GM19035 (cell line): ENCODE data around the gene ATG4D.

Experiments used
- ATAC-seq: cut with Tn5 transposase; IDR thresholded peaks from one replicate; pipeline ENCODE4 v1.9.1; 2021; ENCODE audit not compliant: unreplicated experiment

The ATG4D gene

DNA sequence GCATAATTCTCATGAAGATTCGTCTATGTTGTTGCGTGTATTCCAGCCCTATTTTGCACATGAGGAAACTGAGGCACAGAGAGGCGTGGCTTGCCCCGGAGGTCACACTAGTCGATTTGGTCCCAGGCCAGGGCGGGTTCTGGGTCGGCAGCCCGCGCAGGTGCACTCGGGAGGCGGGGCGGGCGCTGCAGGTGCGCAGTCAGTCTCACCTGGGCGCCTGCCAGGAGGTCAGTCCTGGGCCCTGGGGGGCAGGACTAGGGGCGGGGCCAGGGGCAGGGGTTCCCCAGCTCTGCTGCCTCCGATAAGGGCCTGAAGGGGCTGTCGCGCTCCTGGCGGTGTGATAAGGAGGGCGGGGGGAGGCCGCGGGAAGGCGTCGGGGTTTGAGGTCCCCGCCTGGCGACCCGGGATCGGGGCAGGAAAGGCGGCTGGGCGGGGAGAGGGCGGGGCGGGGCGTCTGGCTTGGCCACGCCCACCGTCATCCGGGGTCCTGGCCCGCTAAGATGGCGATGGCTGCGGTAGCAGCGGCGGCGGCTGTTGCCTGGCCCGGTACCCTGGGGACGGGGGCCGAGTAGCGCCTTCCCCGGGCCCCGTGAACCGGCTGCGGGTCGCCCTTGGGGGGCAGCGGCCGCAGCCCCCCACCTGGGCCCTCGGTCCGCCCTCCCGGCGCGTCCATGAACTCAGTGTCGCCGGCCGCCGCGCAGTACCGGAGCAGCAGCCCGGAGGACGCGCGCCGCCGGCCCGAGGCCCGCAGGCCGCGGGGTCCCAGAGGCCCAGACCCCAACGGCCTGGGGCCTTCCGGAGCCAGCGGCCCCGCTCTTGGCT lies at the start of gene ATG4D:
TSS of gene ATG4D (plus strand) at position 485 of the 822 bp plus-strand sequence. CDS start at position 672, 187 bp downstream.
- ATAC-seq, result peak; percentile 72

DNA sequence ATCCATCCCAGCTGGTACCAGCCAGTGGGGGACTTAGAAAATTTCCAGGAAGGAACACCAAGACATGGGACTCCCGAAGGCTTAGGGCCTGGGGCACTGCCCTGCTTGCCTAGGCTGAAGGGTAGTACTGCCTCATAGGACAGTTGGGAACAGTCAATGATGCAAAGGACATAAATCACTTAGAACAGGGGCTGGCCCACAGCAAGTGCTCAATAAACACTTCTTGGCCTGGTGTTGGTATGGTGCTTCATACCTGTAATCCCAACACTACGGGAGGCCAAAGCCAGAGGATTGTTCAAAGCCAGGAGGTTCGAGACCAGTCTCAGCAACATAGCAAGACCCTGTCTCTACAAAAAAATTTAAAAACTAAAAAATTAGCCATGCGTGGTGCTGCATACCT lies 46.3 kb upstream of the ATG4D start:
- ATAC-seq, result no peak

DNA sequence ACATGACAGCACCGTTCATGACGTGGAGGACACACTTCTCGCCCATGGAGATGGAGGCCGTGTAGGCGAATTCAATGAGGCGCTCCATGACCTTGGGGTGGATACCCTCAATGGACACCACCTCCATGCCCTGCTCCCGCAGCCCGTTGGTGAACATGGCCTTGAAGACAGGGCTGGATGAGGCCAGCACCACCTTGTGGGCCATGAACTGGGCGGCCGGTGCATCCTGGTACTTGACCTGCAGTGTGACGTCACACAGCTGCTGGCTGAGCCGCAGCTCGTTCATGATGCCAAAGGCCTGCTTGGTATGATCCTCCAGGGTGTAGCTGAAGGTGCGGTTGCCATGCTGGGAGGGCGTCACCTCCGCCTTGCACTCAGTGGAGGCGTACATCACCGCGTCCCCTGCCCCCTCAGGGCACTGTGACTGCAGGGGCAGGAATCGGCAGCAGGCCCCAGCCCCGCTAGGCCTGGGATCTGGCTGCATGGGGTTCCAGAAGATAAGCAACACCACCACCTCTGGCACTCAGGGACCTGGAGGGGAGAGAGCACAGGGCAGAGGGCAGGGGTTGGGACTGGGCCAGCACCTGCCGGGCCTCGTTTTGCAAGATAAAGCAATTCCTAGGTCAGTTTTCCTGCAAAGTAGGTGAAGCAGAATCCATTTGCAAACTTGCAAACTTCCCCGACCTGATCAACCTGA lies 44.0 kb upstream of the ATG4D start:
- no peak for ATAC-seq

DNA sequence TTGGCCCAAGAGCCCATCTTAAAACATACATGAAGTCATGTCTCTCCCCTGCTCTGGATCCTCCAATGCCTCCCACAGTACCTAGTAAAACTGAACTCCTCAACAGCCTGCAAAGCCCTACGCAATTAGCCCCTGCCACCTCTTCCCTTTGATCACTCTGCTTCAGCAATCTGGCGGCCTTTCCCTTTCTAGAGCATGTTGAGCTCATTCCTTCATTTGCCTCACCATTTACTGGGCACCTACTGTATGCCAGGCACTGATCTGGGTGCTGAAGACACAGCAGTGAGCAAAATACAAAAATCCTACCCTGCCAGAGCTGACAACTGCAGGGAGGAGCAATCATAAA lies 43.5 kb upstream of the ATG4D start:
- no peak for ATAC-seq

DNA sequence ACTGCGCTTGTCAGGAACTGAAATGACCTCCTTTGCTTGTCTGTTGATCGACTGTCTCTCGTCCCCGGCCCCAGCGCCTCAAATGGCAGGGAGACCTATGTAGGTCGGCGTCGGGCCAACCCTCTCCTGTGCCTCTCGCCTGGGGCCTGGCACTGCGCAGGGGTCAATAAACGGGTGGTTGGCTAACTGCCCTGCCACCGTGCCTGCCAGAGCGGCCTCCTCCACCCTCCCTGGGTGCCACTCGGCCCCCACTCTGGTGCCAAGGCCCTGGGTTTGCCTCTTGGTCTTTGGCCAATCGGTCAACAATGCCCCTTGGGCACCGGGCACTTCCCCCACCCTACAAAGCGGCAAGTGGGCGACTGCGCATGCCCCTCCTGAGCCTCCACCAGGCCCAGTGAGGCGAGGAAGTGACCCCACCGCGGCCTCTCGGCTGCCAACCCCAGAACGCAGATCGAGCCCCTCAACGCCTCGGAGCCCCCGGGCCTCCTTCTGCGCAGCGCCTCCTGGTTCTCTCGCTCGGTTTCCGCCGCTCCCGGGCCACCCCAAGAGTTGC lies 41.7 kb upstream of the ATG4D start:
- ATAC-seq, result peak; percentile 40

DNA sequence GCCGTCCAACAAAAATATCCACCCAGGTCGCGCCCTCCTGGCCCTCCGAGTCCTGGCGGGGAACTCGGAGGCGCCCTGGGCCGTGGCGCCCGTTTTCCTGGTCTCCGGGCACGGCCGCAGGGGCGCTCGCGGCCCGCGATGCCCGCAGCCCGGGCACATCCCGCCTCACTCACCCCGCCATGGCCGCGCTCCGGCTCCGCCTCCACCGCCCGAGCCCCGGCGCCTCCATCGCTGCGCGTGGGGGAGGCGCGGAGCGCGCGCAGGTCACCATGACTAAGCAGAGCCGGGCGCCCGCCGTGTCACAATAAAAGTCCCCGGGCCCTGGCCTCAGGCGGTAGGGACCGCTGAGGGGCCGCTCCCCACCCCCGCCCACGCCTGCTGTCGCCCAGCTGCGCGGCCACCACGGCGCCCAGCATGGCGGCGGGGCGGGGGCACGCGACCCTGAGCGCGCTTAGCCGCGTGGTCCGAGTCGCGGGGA lies 41.1 kb upstream of the ATG4D start:
- peak; percentile 84 for ATAC-seq

DNA sequence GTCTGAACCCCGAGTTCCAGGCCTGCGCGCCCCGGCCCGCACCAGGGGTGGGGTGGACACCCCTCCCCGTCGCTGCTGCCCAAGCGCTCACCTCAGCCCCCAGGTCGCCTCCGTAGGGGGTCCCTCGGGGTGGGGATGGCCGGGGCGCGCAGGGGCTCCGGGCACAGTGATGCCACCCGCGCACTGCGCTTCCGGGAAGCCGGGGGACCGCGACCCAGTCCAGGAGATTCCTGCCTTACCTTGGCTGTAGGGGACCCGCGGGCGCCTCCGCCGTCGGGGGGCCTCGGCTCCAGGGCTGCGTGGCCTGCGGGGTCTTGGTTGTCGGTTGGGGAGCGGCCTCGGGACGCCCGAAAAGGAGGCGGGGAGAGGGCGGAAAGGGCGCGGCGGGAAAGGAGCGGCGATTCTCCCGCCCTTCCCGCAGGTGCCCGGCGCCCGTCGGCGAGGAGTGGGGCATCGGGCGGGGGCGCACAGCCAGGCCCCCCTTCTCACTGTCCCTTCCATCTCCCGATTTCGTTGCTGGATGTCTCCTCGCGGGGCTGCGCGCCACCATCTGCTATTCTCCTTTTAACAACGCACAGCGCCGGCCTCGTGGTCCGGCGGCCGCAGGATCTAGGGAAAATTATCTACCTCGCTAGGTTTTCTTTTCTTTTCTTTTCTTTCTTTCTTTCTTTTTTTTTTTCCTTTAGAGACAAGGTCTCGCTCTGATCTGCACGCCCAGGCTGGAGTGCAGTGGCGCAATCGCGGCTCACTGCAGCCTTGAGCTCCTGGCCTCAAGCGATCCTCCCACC lies 40.5 kb upstream of the ATG4D start, which contains the start of gene KEAP1:
TSS of gene KEAP1 (minus strand) at position 355 of the 788 bp plus-strand sequence. CDS start 3,323 bp downstream, outside the sequence.
- peak; percentile 13 for ATAC-seq

DNA sequence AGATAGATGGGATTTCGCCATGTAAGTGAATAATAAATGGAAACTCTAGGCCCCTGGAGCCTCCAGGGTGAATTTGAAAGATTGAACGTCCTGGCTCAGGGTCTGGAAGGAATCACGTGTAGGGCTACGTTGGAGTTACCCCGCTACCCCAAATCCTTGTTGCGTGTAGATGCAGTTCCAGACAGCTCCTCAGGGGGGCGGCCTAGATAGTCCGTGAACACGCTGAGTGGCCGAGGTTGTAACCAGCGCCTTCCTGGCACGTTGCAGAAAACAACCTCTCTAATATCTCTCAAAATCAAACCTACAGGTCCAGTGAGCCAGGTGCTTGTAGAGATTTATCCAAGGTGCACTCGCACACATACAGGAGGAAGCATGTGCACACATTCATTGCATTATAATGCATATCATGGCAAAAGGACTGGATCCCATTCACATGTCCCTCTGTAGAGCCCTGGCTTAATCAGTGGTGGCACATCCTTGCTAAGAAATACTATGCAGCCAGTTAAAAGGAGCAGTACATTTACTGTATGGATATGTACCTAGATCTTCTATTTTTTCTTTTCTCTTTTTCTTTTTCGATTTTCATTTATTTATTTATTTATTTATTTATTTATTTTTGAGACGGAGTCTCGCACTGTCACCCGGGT lies 38.0 kb upstream of the ATG4D start:
- ATAC-seq, result no peak

DNA sequence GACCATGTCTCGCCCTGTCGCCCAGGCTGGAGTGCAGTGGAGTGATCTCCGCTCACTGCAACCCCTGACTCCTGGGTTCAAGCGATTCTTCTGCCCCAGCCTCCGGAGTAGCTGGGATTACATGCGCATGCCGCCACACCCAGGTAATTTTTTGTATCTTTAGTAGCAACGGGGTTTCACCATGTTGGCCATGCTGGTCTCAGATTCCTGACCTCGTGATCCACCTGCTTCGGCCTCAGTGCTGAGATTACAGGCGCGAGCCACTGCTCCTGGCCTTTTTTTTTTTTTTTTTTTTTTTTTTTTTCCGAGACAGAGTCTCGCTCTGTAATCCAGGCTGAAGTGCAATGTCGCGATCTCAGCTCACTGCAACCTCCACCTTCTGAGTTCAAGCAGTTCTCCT lies 35.7 kb upstream of the ATG4D start:
- ATAC-seq, result no peak

DNA sequence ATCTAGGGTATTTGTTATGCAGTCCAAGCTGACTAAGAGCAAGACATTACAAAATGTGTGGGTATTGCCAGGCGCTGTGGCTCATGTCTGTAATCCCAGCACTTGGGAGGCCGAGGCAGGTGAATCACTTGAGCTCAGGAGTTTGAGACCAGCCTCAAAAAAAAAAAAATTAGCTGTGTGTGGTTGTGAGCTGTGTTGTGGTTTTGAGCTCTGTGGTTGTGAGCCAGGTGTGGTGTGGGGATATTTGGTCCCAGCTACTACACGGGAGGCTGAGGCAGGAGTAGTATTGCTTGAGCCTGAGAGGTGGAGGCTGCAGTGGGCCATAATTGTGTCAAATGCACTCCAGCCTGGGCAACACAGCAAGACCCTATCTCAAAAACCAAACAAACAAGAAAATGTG lies 35.0 kb upstream of the ATG4D start:
- ATAC-seq, result no peak

DNA sequence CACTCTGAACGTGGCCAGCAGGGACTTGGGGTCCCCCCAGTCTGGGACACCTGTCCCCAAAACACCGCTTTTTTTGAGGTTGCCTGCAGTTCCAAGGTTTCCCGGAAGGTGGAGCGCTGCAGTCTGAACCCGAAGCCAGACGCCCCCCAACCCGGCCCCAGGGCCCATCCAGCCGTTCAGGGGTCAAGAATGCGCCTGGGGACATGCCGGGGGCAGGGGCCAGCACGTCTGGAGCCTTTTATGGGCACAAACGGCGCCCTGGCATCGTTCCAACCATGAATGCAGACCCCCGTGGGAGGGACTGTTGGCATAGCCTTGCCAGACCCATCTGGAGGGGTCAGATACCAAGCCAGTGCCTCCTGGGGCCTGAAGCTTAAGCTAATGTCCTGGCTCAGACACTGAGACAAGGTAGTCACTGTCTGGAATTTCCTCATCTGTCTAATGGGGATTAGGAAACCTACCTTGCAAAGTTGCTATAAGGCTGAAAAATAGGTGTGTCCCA lies 33.4 kb upstream of the ATG4D start:
- ATAC-seq, result no peak

DNA sequence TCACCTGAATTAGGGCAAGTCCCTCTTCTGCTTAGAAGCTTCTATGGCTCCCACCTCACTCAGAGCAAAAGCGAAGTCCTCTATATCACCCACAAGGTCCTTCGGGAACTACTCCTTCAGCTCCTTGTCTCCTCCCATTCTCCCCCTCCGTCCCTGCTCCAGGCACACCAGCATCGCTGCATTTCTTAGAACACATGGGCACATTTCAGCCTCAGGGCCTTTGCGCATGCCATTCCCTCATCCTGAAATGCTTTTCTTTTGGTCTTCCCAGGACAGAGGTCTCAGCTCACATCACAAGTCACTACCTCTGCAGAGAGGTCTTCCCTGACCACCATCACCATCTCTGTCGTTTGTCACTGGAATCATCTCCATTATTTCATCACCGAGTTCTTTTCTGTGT lies 30.5 kb upstream of the ATG4D start:
- ATAC-seq, result no peak

DNA sequence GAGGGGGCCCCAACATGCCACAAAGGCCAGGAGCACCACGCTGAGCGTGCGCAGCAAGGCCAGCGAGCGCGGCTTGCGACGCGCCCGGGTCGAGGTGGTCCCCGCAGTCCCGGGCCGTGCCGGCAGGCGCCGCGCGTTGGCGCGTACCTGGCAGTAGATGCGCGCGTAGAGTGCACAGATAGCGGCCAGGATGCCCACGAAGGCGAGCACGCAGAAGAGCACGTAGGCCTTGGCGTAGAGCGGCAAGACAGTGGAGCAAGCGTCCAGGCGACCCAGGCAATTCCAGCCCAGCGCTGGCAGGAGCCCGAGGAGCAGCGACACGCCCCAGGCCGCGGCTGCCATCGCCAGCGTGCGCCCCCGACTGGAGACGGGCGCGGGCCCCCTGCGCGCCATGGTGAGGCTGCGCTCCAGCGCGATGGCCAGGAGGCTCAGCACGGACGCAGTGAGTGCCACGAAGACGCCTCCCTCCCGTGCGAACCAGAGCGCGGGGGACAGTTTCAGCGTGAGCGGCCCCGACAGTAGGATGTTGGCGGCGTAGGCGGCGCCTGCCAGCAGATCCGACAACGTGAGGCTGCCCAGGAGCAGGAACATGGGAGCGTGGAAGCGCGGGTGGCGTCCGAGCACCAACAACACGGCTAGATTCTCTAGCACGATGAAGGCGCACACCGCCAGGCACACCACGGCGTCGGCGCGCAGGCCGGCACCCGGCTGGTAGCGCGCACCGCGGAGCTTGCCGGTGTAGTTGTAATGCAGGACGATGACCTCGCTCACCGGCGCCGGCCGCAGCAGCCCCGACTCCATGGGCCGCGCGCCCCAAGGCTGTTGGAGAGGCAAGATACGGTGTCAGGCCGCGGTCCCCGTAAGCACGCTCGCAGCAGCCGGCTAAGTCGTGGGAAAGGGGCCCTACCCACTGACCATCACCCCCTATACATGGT lies 29.2 kb upstream of the ATG4D start:
- no peak for ATAC-seq

DNA sequence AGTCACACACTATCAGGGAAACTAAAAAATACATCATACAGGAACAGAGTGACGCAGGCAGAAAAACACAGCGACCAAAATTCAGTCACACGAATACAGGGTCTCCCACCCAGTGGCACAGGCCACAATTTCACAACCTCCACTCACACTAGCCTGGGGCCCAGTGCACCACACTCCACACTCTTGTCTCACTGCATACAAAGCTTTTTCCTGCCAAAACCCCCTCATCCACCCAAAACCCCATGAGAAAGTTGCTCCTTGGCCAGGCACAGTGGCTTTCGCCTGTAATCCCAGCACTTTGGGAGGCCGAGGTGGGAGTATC lies 27.7 kb upstream of the ATG4D start:
- no peak for ATAC-seq

DNA sequence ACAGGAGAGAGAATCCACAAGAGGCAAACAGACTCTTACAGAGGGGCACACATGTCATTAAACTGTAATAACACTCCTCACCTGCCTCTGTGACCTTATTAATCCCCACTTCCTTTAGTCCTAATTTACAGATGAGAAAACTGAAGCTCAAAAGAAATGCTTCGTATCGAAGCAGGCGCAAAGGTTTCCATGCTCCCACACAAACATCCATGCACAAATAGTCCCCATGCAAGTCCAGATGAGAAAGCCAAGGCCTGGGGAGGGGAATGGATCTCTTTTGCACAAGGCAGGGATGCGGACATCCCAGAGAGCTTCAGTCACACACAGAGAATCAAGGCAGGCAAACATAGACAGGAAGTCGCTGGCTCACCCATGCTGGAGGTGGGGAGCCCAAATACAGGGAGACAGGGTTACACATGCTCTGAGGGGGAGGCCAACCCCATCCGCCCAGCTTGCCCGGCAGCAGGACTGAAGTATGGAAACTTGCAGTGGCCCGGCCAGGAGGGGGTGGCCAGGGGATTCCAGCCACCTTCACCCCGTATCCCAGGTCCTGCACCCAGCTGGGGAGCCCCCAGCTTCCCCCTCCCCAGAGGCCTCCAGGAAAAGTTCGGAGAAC lies 26.9 kb upstream of the ATG4D start:
- no peak for ATAC-seq

DNA sequence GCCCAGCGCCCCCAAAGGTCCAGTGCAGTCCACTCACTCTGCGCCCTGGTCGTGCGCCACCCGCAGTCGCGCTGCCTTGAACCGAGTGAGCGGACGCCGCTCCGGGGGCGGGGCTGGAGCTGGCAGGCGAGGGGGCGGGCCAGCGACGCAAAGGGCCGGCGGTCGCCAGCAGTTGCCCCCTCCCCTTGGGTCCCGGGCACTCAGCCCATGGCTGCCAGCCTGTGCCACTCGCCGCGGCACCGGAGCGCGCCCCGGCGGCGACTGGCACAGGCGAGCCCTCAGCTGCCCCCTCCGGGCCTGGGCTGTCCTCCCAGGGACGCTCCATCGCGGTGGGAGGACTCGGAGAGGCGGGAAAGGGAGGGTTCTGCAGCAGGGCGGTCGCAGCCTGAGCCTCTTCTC lies 26.3 kb upstream of the ATG4D start, which contains the start of gene S1PR5:
TSS of gene S1PR5 (minus strand) at position 87 of the 399 bp plus-strand sequence. CDS start 2,436 bp downstream, outside the sequence.
- no peak for ATAC-seq

DNA sequence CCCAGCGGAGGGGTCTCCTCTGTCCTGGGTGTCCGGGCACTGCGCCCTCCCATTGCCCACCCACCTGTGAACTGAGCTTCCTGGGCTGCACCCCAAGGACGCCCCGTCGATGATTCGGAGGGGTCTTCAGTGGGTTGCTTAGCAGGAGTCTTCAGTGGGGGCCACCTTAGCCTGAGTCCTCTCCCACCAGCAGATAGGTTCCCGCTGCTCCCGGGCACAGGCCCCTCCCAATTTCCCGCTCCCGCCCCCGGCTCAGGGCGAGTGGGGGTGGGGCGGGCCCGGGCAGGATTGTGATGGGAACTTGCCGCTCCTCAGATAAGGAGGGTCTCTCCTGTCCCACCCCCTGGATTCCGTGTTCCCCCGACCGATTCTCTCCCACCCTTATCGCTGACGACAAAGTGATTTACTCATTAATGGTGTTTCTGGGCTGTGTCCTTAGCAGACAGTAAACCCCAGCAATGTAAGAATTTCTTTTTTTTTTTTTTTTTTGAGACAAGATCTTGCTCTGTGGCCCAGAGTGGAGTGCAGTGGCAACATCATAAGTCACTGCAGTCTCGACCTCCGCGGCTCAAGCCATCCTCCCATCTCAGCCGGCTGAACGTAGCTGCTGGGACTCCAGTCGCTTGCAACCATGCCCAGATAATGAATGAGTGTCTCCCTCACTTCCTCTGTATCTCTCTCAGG lies 25.8 kb upstream of the ATG4D start:
- no peak for ATAC-seq
